NT2/D1 (cell line): ENCODE data around the gene KCTD8.
"Not testable (repeated sequence)": the region's sequence is repeated elsewhere in the genome, so short reads cannot be mapped to it uniquely, and the experiment has no call there.

Source experiments
- SUZ12 ChIP-seq: IDR thresholded peaks from 2 replicates; pipeline ENCODE4 v1.6.1; 2011; ENCODE audit not compliant: insufficient read length, insufficient read depth; ENCODE audit errors: extremely low read depth
- YY1 ChIP-seq: IDR thresholded peaks from 2 replicates; pipeline ENCODE4 v1.6.1; 2011; ENCODE audit not compliant: insufficient read length, insufficient read depth

- TF ChIP-seq SUZ12, YY1: not testable (repeated sequence)
Measured at GRCh38 chr4:44167766-44168165, 280.8 kb downstream of the KCTD8 start.
